Stomach (tissue), 4 donors: Measurements from ENCODE around the gene FGD2.

Experiments
- CTCF ChIP-seq, 7 experiments: fragments of 450-650 bp in 4 of 7; fragments of 200-600 bp in 3 of 7; sonication (generic) in 3 of 7; IDR thresholded peaks; one replicate each; pipeline ENCODE4 v1.5.1; 2016 to 2019; ENCODE audit warnings: antibody characterized with exemption in 7 of 7, control low read depth in 2 of 7, mild to moderate bottlenecking in 1 of 7
- POLR2AphosphoS5 ChIP-seq, 3 donors: sonication (generic); formaldehyde crosslinking; IDR thresholded peaks; one replicate each; pipeline ENCODE4 v1.6.1; 2016; ENCODE audit warnings: antibody characterized with exemption in 3 of 3

GRCh38 chr6:36975231-36976006 lies 30.0 kb upstream of the FGD2 start:
- TF ChIP-seq CTCF (IDR thresholded peaks at IDR 0.05) (no peak), POLR2AphosphoS5 (IDR thresholded peaks at IDR 0.05) (no peak)
